GM12874 (cell line): ENCODE data around the gene HMGB3.

Source experiments
- CTCF ChIP-seq: IDR thresholded peaks from 2 replicates; pipeline ENCODE4 v1.5.1; 2011; ENCODE audit warnings: low read depth, mild to moderate bottlenecking, control low read depth, low read length, moderate library complexity; ENCODE audit not compliant: insufficient read depth

The HMGB3 gene

GRCh38 chrX:150980186-150980585 lies 2.9 kb upstream of the HMGB3 start:
- TF ChIP-seq CTCF = no peak

- TF ChIP-seq CTCF = no peak
Observed at GRCh38 chrX:150980711-150981110, 2.4 kb upstream of the HMGB3 start.

GRCh38 chrX:150982235-150982787 lies 824 bp upstream of the HMGB3 start:
- TF ChIP-seq CTCF = no peak

- TF ChIP-seq CTCF = no peak
Observed at GRCh38 chrX:150983521-150984168, 510 bp downstream of the HMGB3 start.

- no peak for TF ChIP-seq CTCF
Observed at GRCh38 chrX:150984169-150984824, 1.2 kb downstream of the HMGB3 start.

- TF ChIP-seq CTCF = no peak
Observed at GRCh38 chrX:150989420-150989819, 6.3 kb downstream of the HMGB3 start.

- TF ChIP-seq CTCF = no peak
Observed at GRCh38 chrX:150990910-150991309, 7.8 kb downstream of the HMGB3 start.
